K562 (cell line): ENCODE measurements around the gene SLC6A16. TPM values are rescaled to one million over a fixed set of nuclear protein-coding genes. Genes with fewer than 3 reads are reported as not detected.

ENCODE experiments used
- ATAC-seq: fragments of 200-7000 bp; cut with Tn5 transposase; 3 replicates; pipeline ENCODE4 v1.9.1; 2020; ENCODE audit warnings: moderate library complexity
- BruUV-seq: library from RNA; stranded (reverse); fragments of 400-500 nt; replicated peaks from 2 replicates; lab custom pipeline; 2021; lab: Mats Ljungman, UMichigan
- CTCF ChIA-PET: fragments of 300-600 bp; formaldehyde crosslinking; extraction: SDS; loops from one replicate; lab custom pipeline; 2021; ENCODE audit warnings: low intra/inter-chr PET ratio; lab: Yijun Ruan, JAX
- POLR2A ChIA-PET: fragments of 300-600, 350-650 bp; sonication (Branson Sonifier 250); formaldehyde crosslinking; extraction: SDS; loops from one replicate; lab custom pipeline; 2021; ENCODE audit warnings: antibody characterized with exemption, inconsistent platforms; lab: Yijun Ruan, JAX
- DNase-seq, 4 experiments: peaks; one replicate each; pipeline versions ENCODE4 v3.0.0 to v3.0.0-alpha.2; 2011 to 2018; ENCODE audit warnings: low spot score in 3 of 4, mixed read lengths in 3 of 4; ENCODE audit errors: extremely low read depth in 1 of 4
- FAIRE-seq: peaks from 2 replicates; lab custom pipeline; 2011; peaks lifted over from hg19 to GRCh38; lab: Jason Lieb, UNC
- H2AFZ ChIP-seq: 2 replicates; pipeline ENCODE4 v1.6.0; 2011; ENCODE audit warnings: low read depth, low read length, control low read depth, inconsistent platforms
- H3K27ac ChIP-seq: fragments of 200-600 bp; 3 replicates; pipeline ENCODE4 v1.8.0; 2011; ENCODE audit warnings: low read depth, mild to moderate bottlenecking, control low read depth, inconsistent platforms, low read length, moderate library complexity, mixed read lengths; ENCODE audit errors: extremely low read depth
- H3K27me3 ChIP-seq, 2 experiments: fragments of 300-600 bp in 1 of 2; 2 replicates in 1 of 2; 3 replicates in 1 of 2; pipeline versions ENCODE4 v1.6.0 to v1.8.0; 2011; ENCODE audit warnings: inconsistent platforms in 2 of 2, low read length in 2 of 2, mild to moderate bottlenecking in 1 of 2, mixed read lengths in 1 of 2, moderate library complexity in 1 of 2; ENCODE audit not compliant: control insufficient read depth in 2 of 2, insufficient read depth in 2 of 2
- H3K36me3 ChIP-seq: fragments of 300-600 bp; 3 replicates; pipeline ENCODE4 v1.8.0; 2011; ENCODE audit warnings: mild to moderate bottlenecking, low read length, inconsistent platforms; ENCODE audit not compliant: control insufficient read depth, insufficient read depth
- H3K4me1 ChIP-seq, 2 experiments: fragments of 200-600 bp in 1 of 2; replicated peaks in 1 of 2; 2 replicates in 1 of 2; 3 replicates in 1 of 2; pipeline versions ENCODE4 v1.5.1 to v1.8.0; 2011; ENCODE audit warnings: inconsistent platforms in 2 of 2, low read length in 2 of 2, mild to moderate bottlenecking in 1 of 2, mixed read lengths in 1 of 2, moderate library complexity in 1 of 2; ENCODE audit not compliant: control insufficient read depth in 2 of 2, insufficient read depth in 2 of 2
- H3K4me2 ChIP-seq: 2 replicates; pipeline ENCODE4 v1.6.1; 2011; ENCODE audit warnings: low read length, control low read depth, inconsistent platforms, mixed read lengths; ENCODE audit not compliant: insufficient read depth
- H3K4me3 ChIP-seq: fragments of 200-600 bp; sonication (generic), shearing (Covaris generic); 2 replicates; pipeline ENCODE4 v1.5.1; 2016; ENCODE audit warnings: control low read depth, inconsistent platforms
- H3K79me2 ChIP-seq: fragments of 200-600 bp; 3 replicates; pipeline ENCODE4 v1.8.0; 2011; ENCODE audit warnings: low read length, inconsistent platforms; ENCODE audit not compliant: control insufficient read depth, insufficient read depth
- H3K9ac ChIP-seq, 2 experiments: 2 replicates each; pipeline versions ENCODE4 v1.6.0 to v1.6.1; 2011; ENCODE audit warnings: low read depth in 2 of 2, low read length in 2 of 2, control low read depth in 1 of 2, inconsistent platforms in 1 of 2, mild to moderate bottlenecking in 1 of 2, mixed read lengths in 1 of 2; ENCODE audit not compliant: insufficient read depth in 1 of 2
- H3K9me1 ChIP-seq: one replicate; pipeline ENCODE4 v1.6.0; 2011; ENCODE audit warnings: inconsistent platforms, mild to moderate bottlenecking, low read length, moderate library complexity; ENCODE audit not compliant: control insufficient read depth, insufficient read depth
- H3K9me3 ChIP-seq: replicated peaks from 2 replicates; pipeline ENCODE4 v1.5.1; 2011; ENCODE audit warnings: low read depth, low read length, inconsistent platforms; ENCODE audit not compliant: control insufficient read depth, insufficient read depth
- H4K20me1 ChIP-seq: replicated peaks from 2 replicates; pipeline ENCODE4 v1.6.1; 2011; ENCODE audit warnings: low read length, inconsistent platforms, mixed read lengths; ENCODE audit not compliant: control insufficient read depth, insufficient read depth
- ARHGAP35 ChIP-seq: fragments of 450-650 bp; IDR thresholded peaks from 2 replicates; pipeline ENCODE4 v1.6.1; 2018; ENCODE audit not compliant: partially characterized antibody
- MEF2A ChIP-seq: IDR thresholded peaks from 2 replicates; pipeline ENCODE4 v1.6.1; 2011; ENCODE audit warnings: low read depth, mild to moderate bottlenecking, low read length, moderate library complexity; ENCODE audit not compliant: control insufficient read depth
- NR3C1 ChIP-seq: sonication (generic); formaldehyde crosslinking; IDR thresholded peaks from 2 replicates; pipeline ENCODE4 v1.8.1; 2022; ENCODE audit warnings: missing genetic modification reagents
- WGBS: fragments of 100-300 bp; shearing (Covaris generic); methylation state at CpG from one replicate; pipeline ENCODE4 v1.1.6; 2016; ENCODE audit warnings: low coverage, mixed read lengths; ENCODE audit not compliant: insufficient coverage; ENCODE audit errors: missing lambda C conversion rate; 5-methylcytosine and 5-hydroxymethylcytosine counted together
- in situ Hi-C: fragments of 300-500 bp; cut with MboI; formaldehyde crosslinking; loops from 4 replicates; pipeline ENCODE4 v1.15.0; 2018; ENCODE audit warnings: inconsistent platforms, mixed read lengths
- intact Hi-C: fragments of 100-400 bp; cut with micrococcal nuclease; formaldehyde crosslinking; loops from 2 replicates; pipeline ENCODE4 v1.14.2; 2022
- polyA plus RNA-seq, 8 experiments: library from polyadenylated mRNA; depleted of rRNA in 4 of 8; stranded (reverse) in 5 of 8; unstranded in 3 of 8; fragments of >200 nt; fragmentation: Nextera tagmentation in 2 of 8; fragmentation: Illumina TruSeq in 1 of 8; extraction: Ambion mirVana in 2 of 8; extraction: Trizol in 1 of 8; gene quantifications; 2 replicates each; pipeline versions ENCODE4 v1.2.1 to v1.2.3, GENCODE V29; 2011 to 2014; ENCODE audit warnings: inconsistent platforms in 1 of 8, missing spikeins in 1 of 8
- total RNA-seq, 7 experiments: library from RNA; depleted of rRNA in 6 of 7; stranded (reverse); fragments of >200 nt in 6 of 7; fragmentation: Illumina TruSeq in 2 of 7; extraction: Trizol in 2 of 7; gene quantifications; 2 replicates each; pipeline versions ENCODE4 v1.2.1 to v1.2.3, GENCODE V29; 2011 to 2021; ENCODE audit warnings: low replicate concordance in 1 of 7
- TF ChIP-seq, protein P1 (sequence below): fragments of 450-650 bp; IDR thresholded peaks from one replicate; pipeline ENCODE4 v1.6.1; 2018; ENCODE audit warnings: mild to moderate bottlenecking, moderate library complexity; ENCODE audit not compliant: partially characterized antibody
- TF ChIP-seq, protein P2 (sequence below): fragments of 250-450 bp; sonication (Bioruptor Pico); IDR thresholded peaks from 2 replicates; pipeline ENCODE4 v1.9.0; 2021; ENCODE audit warnings: mild to moderate bottlenecking
- TF ChIP-seq, protein P3 (sequence below), 2 experiments: fragments of 450-650 bp in 1 of 2; sonication (generic) in 1 of 2; formaldehyde crosslinking in 1 of 2; IDR thresholded peaks; 2 replicates each; pipeline versions ENCODE4 v1.7.1 to v1.9.0; 2016 to 2022; ENCODE audit warnings: inconsistent platforms in 1 of 2, mild to moderate bottlenecking in 1 of 2, missing genetic modification reagents in 1 of 2

The SLC6A16 gene
- total and polyA plus RNA-seq, 9 of the 15 experiments (the other 6 are each of a cell fraction or from before 2014, with no cell fraction given) = 0.05 to 0.95 (median 0.36) TPM

DNA sequence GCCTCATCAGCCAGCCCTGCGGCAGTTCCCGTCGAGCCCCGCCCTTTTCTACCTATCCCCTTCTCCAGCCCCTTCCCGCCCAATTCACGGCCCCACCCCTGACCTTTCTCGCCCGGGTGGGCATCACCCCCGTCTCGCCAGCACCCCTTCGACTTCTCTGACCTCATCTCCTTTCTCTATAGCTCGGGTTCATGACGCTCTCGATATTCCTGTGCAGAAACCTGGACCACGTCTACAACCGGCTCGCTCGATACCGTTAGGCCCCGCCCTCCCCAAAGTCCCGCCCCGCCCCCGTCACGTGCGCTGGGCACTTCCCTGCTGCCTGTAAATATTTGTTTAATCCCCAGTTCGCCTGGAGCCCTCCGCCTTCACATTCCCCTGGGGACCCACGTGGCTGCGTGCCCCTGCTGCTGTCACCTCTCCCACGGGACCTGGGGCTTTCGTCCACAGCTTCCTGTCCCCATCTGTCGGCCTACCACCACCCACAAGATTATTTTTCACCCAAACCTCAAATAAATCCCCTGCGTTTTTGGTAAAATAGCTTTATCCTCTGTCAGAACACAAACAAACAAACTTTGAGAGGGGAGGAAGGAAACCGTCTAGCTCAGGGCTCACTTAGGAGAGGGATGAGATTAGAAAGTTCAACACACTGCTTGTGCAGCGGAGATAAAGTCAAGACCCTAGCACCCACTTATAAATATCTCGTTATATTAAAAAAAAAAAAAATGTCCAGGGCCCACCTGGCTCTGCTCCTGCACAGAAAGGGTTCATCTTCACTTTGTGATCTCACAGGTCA is 15.3 kb upstream of the SLC6A16 start (continued):
- TF ChIP-seq MEF2A = no peak
- TF ChIP-seq ARHGAP35 = no peak
- TF ChIP-seq, protein P1, sequence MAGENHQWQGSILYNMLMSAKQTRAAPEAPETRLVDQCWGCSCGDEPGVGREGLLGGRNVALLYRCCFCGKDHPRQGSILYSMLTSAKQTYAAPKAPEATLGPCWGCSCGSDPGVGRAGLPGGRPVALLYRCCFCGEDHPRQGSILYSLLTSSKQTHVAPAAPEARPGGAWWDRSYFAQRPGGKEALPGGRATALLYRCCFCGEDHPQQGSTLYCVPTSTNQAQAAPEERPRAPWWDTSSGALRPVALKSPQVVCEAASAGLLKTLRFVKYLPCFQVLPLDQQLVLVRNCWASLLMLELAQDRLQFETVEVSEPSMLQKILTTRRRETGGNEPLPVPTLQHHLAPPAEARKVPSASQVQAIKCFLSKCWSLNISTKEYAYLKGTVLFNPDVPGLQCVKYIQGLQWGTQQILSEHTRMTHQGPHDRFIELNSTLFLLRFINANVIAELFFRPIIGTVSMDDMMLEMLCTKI = no peak
- TF ChIP-seq, all 486 proteins: peak for 20

DNA sequence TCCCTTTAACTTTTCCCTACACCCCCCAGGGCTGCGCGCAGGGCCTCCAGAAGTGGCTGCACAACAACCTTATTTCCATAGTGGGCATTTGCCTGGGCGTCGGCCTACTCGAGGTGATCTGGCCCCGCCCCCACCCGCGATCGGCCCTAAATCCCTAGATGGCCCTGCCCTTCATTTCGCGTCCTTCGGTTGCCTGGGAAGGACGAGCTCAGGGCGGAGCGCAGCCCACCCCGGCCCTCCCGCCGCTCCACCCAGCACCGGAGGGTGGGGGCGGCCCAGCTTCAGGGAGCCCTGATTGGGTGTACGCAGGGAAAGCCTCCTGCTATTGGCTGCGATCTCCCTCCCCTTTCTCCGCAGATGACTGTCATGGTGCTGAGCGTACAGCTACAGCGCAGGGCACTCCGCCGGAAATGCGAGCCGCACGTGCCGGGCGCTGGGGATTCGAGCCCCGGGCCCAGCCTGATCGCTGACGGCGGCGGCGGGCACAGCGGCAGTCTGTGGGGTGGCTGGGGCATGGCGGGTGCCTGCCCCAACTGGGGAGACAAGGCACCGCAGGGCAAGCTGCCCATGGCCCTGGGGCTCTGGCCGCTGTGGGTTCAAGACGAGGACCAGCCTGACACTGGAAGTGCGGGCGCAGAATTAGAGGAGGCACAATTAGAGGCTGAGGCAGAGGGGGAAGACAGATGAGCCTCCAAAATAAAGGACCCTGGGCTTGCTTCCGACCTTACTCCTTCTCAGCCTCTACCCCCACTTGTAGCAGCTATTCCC is 14.5 kb upstream of the SLC6A16 start:
- peak overlapping the region; percentile 34 for H3K4me3 ChIP-seq
- CTCF ChIA-PET = no interaction called here
- DNase-seq (peak; percentile 48 to 68 (median 50)), FAIRE-seq (no peak), ATAC-seq (peak; percentile 53)
- H4K20me1 ChIP-seq = no peaks in the 10 kb centered on the region
- peak overlapping the region; percentile 75 for H3K4me2 ChIP-seq
- H3K9me1 ChIP-seq = no peaks in the 10 kb centered on the region
- intact Hi-C loops (no loop called here), in situ Hi-C loops (no loop called here)
- H3K4me1 ChIP-seq = peaks cover 37 to 58% of the 10 kb centered on the region in 2 experiments
- peaks cover 17% of the 10 kb centered on the region; the same call in 1 of the 3 replicates for H3K36me3 ChIP-seq
- H2AFZ ChIP-seq = peak overlapping the region; percentile 87; the same call in 1 of the 2 replicates
- WGBS = 77% methylated on average over 40 of the region's 47 CpGs
- H3K79me2 ChIP-seq = no peaks in the 10 kb centered on the region
- TSS peak; percentile 52 for BruUV-seq
- peak overlapping the region; percentile 66; the same call in 2 of the 3 replicates for H3K27ac ChIP-seq
- no peaks in the 10 kb centered on the region for H3K27me3 ChIP-seq
- no peaks in the 10 kb centered on the region for H3K9me3 ChIP-seq
- POLR2A ChIA-PET = interaction anchor here (0.6 to 1.0 kb wide), 4 partner anchors 20 to 873 kb away, joined by 3 to 5 read pairs (median 3); partner anchors contain the start of gene GFY
- peak overlapping the region; percentile 21 to 66 for H3K9ac ChIP-seq
- TF ChIP-seq, protein P2, sequence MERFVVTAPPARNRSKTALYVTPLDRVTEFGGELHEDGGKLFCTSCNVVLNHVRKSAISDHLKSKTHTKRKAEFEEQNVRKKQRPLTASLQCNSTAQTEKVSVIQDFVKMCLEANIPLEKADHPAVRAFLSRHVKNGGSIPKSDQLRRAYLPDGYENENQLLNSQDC (CRISPR knock-in tag) = no peak
- TF ChIP-seq, protein P3, sequence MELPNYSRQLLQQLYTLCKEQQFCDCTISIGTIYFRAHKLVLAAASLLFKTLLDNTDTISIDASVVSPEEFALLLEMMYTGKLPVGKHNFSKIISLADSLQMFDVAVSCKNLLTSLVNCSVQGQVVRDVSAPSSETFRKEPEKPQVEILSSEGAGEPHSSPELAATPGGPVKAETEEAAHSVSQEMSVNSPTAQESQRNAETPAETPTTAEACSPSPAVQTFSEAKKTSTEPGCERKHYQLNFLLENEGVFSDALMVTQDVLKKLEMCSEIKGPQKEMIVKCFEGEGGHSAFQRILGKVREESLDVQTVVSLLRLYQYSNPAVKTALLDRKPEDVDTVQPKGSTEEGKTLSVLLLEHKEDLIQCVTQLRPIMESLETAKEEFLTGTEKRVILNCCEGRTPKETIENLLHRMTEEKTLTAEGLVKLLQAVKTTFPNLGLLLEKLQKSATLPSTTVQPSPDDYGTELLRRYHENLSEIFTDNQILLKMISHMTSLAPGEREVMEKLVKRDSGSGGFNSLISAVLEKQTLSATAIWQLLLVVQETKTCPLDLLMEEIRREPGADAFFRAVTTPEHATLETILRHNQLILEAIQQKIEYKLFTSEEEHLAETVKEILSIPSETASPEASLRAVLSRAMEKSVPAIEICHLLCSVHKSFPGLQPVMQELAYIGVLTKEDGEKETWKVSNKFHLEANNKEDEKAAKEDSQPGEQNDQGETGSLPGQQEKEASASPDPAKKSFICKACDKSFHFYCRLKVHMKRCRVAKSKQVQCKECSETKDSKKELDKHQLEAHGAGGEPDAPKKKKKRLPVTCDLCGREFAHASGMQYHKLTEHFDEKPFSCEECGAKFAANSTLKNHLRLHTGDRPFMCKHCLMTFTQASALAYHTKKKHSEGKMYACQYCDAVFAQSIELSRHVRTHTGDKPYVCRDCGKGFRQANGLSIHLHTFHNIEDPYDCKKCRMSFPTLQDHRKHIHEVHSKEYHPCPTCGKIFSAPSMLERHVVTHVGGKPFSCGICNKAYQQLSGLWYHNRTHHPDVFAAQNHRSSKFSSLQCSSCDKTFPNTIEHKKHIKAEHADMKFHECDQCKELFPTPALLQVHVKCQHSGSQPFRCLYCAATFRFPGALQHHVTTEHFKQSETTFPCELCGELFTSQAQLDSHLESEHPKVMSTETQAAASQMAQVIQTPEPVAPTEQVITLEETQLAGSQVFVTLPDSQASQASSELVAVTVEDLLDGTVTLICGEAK (IDR thresholded peaks at IDR 0.05) = no peak
- TF ChIP-seq, protein P3 (CRISPR knock-in tag; IDR thresholded peaks at IDR 0.05) = no peak
- TF ChIP-seq NR3C1 (CRISPR knock-in tag) = no peak
